HG03575 (cell line): ENCODE results near the gene TXLNA.
"Not testable (repeated sequence)": the region's sequence is repeated elsewhere in the genome, so short reads cannot be mapped to it uniquely, and the experiment has no call there.

Experiments used
- ATAC-seq: cut with Tn5 transposase; IDR thresholded peaks from one replicate; pipeline ENCODE4 v1.9.1; 2021; ENCODE audit not compliant: unreplicated experiment, insufficient number of reproducible peaks, low FRiP score; ENCODE audit errors: extremely low read depth

The TXLNA gene

DNA sequence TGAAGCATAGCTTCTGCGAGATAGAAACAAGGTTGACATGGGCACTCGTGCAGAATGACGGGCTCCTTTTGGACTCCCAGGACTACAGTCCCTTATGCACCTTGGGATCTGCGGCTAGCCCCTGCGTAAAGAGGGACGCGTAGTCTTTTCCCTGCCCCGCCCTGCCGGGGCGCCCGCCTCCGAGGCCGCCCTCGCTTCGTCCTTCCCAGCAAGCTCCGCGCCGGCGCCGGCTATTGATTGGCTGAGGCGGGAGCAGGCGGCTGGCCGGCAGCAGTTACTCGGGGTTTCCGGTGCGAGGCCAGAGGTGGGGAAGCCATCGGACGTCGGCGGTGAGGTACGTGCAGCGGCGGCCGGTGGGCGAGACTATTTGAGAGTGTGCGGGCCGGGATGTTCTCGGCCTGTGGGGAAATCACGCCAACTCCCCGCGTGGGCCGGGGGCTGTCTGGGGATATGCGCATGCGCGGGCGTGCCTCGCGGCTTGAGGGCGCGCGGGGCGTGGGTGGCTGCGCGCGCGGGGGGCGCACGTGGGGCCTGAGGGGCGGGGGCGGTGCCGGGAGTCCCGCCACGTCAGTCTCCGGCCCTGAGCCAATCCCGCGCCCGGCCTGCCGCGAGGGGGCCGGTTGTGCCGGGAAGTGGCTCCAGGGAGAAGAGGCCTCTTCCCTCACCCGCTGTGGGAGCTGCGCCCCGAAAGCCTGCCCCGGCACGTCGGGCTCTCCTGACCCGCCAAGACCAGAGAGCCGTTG lies at the start of gene TXLNA:
TSS of gene TXLNA (plus strand) at position 233 of the 743 bp plus-strand sequence. CDS start 671 bp downstream, outside the sequence.
- no peak for ATAC-seq

DNA sequence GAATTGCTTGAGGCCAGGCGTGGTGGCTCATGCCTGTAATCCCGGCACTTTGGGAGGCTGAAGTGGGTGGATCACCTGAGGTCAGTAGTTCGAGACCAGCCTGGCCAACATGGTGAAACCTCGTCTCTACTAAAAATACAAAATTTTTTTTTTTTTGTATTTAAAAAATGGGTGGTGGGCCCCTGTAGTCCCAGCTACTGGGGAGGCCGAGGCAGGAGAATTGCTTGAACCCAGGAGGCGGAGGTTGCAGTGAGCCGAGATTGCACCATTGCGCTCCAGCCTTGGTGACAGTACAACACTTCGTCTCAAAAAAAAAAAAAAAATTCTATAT lies 45.6 kb upstream of the TXLNA start:
- not testable (repeated sequence) for ATAC-seq

DNA sequence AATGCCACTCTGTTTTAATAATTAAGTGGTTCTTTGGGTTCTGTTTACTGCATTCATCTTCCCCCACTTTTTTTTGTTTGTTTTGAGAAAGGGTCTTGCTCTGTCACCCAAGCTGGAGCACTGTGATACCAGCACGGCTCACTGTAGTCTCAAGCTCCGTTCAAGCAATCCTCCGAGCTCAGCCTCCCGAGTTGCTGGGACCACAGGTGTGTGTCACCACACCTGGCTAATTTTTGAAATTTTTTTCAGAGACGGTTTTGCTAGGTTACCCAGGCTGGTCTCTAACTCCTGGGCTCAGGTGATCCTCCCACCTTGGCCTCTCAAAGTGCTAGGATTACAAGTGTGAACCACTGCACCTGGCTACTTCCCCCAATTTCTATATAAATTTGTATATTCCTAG lies 42.4 kb upstream of the TXLNA start:
- ATAC-seq, result no peak

DNA sequence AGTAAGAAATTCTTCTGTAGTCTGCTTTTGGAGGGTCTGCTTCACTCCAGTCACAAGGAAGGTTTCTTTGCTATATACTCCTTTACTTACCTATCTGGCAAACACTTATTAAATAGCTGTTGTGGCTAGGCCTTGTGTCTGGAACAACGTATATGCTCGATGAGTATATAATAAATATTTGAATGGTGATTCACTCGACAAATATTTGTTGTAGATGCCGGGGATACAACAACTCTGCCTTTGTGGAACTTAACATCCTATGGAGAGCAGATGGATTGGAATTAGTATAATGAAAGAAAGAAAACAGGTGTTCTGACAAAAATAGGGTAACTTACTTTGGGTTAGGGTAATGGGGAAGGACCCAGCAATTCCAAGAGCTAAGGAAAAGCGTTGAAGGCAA lies 40.5 kb upstream of the TXLNA start:
- ATAC-seq, result no peak

DNA sequence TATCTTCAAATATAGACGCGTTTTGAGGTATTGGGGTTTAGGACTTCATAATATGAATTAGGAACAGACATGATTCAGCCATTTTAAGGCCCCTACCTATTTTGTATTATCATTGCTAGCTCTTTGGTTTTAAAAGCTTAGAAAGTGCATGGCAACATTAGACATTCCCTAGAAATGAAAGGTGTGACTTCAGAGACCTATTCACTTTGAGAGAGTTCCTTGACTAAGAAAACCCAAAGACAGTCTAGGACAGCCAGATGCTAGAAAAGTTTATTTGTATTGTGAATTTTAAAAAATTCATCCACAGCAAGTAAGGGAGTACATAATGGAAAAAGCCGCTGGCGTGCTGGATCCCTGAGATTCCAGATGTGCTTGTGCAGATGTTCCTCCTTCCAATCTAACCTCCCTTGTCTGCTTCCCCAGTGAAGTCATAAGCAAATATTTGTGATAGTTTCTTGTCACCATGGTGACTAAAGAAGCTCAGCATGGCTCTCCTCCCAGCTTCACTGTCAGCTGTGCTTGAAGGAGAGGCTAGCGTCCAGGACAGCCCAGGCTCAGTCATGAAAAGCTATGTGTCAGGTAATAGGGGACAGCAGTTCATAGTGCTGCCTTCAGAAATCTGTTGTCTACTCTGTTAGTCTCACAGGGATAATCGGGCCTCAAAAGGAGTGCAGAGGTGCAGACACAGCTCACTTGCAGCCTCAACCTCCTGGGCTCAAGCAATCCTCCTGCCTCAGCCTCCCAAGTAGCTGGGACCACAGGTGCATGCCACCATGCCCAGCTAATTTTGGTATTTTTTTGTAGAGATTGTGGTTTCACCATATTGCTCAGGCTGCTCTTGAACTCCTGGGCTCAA lies 36.8 kb upstream of the TXLNA start:
- ATAC-seq, result no peak

DNA sequence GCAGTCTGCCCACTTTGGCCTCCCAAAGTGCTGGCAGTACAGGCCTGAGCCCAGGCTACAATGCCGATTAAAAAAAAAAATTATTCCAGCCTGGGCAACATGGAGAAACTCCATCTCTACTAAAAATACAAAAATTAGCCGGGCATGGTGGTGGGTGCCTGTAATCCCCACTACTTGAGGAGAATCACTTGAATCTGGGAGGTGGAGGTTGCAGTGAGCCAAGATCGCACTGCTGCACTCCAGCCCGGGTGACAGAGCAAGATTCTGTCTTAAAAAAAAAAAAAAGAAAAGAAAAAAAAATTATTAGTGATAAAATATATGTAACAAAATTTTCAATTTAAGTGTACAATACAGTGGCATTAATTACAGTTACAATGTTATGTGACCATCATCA lies 36.2 kb upstream of the TXLNA start:
- not testable (repeated sequence) for ATAC-seq

DNA sequence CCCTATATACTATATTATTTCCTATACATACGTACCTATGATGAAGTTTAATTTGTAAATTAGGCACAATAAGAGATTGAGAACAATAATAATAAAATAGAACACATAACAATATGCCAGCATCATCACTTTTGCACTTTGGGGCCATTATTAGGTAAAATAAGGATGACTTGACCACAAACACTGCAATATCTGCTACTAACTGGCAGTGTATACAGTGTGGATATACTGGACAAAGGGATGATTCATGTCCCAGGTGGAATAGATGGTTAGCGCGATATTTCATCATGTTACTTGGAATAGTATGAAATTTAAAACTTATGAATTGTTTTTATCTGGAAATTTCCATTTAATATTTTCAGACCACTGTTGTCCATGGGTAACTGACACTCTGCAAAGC lies 35.4 kb upstream of the TXLNA start:
- no peak for ATAC-seq

DNA sequence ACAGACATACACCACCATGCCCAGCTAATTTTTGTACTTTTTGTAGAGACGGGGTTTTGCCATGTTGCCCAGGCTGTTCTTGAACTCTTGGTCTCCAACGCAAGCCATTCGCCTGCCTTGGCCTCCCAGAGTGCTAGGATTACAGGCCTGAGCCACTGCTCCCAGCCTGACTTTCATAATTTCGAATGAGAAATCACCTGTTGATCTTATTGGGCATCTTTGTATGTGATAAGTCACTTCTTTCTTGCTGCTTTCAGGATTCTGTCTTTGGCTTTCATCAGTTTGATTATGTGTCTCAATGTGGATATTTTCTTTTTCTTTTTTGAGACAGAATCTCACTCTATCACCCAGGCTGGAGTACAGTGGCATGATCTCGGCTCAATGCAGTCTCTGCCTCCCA lies 31.7 kb upstream of the TXLNA start:
- ATAC-seq, result not testable (repeated sequence)

DNA sequence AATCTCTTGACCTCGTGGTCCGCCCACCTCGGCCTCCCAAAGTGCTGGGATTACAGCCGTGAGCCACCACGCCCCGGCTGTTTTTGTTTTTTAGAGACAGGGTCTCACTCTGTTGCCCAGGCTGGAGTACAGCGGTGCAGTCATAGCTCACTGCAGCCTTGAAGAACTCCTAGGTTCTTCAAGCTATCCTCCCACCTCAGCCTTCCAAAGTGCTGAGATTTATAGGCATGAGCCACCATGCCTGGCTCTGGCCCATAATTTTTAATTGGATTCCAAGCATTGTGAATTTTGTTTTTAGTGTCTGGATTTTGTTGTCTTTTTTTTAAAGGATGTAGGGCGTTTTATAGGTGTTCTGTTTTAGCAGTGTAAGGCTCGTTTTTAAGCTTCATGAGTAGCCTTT lies 28.6 kb upstream of the TXLNA start:
- ATAC-seq, result no peak

DNA sequence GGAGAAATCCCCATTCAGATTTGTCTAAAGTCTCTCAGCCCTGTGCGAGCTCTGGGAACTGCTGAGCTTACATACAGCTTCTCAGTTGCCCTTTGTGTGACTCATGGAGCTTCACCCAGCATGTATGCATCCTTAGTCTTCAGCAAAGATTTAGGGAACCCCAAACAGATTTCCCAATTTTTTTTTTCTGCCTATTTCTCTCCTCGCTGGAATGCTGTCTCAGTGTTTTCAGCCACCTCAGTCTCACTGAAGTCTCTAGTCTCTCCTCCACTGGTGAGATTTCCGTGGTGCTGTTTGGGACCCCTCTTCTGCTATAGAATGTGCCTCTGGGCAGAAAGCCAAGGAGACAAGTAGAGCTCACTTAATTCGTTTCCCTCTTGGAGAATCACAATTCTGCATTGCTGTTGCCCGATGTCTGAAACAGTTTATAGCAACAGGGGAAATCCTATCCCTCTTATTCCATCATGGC lies 28.1 kb upstream of the TXLNA start:
- no peak for ATAC-seq

DNA sequence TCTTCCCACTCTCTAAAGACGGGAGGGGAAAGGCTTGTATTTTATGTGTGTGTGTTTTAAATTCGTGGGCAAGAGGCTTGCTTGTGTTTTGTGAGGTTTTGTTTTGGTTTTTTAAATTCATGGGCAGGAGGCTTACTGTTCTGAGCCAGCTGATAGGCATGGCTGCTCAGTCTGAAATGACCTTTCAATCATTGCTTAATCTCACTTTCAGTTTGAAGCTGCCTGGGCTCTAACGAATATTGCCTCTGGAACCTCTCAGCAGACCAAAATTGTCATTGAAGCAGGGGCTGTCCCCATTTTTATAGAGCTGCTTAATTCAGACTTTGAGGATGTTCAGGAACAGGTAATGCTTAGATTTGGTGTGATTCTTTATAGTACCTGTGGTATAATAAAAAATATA lies 20.3 kb upstream of the TXLNA start:
- no peak for ATAC-seq

DNA sequence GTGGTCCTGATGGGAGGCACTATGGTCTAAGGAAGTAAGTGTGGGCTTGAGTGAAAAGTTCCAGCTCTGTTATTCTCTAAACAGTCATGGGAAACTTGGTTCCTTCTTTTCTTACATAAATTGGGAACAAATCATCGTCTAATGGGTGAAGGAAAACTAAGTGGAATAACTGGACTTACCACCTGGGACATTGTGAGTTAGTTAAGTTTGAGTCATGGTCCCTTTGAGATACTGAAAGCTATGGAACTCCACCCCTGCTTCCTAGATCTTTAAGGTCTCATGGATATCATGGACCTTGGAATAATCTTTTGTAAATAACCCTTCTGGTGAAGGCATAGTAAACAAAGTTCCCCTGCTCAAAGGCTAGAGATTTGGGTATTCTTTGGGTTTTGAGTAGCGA lies 16.1 kb upstream of the TXLNA start:
- ATAC-seq, result no peak

DNA sequence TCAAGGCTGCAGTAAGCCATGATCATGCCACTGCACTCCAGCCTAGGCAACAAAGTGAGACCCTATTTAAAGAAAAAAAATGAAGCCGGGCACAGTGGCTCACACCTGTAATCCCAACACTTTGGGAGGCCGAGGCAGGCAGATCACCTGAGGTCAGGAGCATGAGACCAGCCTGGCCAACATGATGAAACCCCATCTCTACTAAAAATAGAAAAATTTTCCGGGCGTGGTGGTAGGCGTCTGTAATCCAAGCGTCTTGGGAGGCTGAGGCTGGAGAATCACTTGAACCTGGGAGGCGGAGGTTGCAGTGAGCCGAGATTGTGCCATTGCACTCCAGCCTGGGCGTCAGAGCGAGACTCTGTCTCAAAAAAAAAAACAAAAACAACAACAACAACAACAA lies 13.8 kb upstream of the TXLNA start:
- not testable (repeated sequence) for ATAC-seq

DNA sequence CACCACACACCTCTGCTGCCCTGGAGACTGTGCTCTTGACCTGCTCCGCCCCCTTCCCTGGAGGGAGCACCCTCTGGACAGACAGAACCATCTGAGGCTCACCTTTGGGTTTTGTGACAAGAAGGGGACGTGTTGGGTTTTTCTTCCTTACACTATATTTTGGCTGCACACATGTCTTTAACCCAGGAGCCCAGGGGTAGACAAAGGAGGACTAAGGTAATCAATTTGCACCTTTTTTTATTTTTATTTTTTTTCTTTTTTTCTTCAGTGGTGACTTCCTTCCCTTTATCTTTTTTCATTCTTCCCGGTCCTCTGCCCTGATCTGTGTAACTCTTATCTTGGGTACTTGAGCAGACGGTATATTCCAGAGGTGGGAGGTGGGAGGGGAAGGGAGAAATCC lies 8.5 kb upstream of the TXLNA start:
- ATAC-seq, result no peak

DNA sequence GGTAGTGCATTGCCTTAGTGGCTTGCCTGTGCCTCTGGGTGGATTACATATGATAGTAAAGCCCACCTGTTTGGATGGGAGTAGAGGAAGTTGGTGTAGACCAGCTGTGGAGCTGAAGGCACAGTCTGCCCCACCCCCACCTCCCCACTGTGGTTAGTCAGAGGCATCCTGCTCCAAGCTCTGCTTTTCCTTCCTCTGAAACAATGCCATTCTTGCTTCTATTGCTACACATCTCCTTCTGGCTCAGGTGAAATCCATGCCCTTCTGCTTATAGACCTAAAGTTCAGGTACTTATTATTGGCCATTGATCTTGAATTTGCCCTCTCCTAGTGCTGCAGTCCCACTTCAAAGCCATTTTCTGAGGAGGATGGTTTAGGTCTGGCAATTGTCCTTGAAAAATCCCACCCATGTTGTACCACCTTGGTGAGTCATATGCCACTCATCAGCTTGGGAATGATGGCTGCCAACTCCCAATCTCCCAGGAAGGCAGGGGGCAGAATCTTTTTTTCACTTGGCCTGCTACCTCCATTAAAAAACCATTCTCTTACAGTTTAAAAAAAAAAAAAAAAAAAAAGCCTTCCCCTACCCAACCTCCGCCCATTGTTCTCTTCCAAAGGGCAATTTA lies 6.7 kb upstream of the TXLNA start:
- no peak for ATAC-seq

DNA sequence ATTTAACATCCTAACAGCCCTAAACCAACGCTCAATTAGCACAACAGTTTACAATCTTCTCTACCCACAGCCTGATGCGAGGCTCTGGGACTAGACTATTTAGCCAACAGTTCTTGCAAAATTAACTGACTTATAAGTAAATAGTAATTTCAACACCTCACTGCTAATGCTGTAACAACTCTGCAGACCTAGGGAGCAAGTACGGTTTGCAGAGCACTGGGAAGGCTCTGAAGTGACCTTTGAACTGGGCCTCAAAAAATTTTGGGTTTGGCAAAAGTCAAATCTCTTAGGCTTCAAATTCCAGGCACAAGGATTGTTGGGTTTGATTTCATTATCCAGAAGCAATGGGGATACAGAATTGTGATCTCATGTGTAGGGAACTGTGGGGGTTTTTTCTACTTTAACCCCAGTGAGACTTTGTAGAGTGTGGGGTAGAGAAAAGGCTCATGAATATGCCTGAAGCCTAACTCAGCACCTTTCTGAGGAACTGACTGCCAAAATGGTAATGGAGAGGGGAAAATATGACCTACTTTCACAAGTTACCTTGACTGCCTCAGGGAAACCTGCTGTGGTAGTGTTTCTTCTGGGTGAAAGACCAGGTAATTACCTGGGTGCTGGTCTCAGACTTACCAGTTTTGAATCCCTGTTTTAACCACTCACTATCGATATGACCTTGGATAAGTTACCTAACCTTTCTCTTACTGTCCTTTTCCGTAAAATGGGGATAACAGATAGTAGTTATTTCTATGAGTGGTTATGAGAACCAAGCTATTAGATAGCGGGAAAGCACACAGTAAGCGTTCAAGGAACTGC lies 889 bp upstream of the TXLNA start:
- no peak for ATAC-seq

DNA sequence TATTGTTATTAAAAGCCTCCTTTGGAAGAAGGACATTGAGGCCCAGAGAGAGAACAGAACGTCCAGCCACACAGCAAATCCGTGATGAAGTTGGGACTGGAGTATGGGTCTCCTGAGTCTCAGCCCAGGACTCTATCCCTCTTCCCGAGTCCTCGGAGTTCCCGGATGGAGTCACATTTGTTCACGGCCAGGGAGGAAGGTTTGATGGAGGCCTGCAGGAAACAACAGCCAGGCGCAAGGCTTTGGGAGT lies 357 bp upstream of the TXLNA start:
- no peak for ATAC-seq

DNA sequence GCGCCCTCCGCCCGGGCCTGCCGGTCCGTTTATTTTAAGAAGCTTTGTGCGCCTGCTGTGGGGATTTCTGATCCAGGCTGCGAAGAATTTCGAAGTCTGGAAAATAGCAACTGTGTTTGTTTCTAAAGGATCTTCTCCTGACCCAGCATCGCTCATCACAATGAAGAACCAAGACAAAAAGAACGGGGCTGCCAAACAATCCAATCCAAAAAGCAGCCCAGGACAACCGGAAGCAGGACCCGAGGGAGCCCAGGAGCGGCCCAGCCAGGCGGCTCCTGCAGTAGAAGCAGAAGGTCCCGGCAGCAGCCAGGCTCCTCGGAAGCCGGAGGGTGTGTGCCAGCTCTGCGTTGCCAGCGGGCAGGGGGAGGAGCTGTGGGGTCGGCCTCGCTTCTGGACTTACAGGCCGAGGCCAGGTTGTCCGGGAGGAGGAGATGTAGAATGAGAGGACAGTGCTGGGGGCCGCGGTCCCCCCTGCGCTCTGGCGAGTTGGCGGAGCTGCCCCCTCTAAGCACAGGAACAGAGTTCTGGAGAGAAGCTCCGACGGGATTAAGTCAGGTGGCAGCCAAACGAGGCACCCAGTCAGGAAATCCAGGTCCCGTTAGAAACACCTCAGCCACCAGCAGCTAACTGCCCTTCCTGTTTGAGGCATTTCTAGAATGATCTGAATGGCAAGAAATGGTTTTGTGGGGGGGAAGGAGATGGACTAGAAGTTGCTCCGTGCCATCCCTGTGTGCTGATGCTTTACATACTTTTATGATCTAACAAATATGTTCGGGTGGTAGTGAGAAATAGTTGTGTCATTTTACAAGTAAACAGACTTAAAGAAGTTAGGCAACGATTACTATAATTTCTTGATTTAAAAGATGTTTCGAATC lies 948 bp downstream of the TXLNA start:
- no peak for ATAC-seq

DNA sequence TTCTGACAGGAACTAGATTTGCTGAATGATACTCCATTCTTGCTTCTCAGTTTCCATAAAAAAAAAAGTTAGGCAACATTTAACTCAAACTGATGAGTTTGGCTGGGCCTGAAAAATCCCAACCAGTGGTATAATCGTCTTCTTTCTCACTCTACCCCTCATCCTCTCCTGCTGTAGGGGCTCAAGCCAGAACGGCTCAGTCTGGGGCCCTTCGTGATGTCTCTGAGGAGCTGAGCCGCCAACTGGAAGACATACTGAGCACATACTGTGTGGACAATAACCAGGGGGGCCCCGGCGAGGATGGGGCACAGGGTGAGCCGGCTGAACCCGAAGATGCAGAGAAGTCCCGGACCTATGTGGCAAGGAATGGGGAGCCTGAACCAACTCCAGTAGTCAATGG lies 1.6 kb downstream of the TXLNA start:
- no peak for ATAC-seq
